ENCODE data around the gene SNAPC4.
"Not testable (repeated sequence)": the region's sequence is repeated elsewhere in the genome, so short reads cannot be mapped to it uniquely, and the experiment has no call there.

DNA sequence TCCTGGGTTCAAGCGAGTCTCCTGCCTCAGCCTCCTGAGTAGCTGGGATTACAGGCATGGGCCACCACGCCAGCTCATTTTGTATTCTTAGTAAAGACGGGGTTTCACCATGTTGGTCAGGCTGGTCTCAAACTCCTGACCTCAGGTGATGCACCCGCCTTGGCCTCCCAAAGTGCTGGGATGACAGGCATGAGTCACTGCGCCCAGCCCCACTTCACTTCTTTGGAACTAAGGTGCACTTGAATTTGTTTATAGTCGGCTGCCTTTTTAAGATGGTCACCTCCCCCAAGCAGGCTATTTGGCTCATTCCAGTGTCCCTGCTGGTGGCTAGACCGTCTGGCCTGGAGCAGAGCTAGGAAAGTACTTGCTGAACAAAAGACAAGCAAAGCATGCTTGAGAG lies 25.4 kb upstream of the SNAPC4 start:
- TF ChIP-seq TEAD4 (IDR thresholded peaks at IDR 0.05; ENCODE audit: borderline replicate concordance, insufficient read depth); RFX5 (IDR thresholded peaks at IDR 0.05; ENCODE audit: low read length); RXRA (IDR thresholded peaks at IDR 0.05; ENCODE audit: borderline replicate concordance, low read depth): not testable (repeated sequence)
